ENCODE measurements around the gene CPT1B. TPM values are rescaled to one million over a fixed set of nuclear protein-coding genes. Genes with fewer than 3 reads are reported as not detected.

Gene CPT1B
- total RNA-seq, 1 donor from 2014 or later, result 12.7 TPM

Other genes with a start within 250 kb of the CPT1B start
- gene PPP6R2, start 235.1 kb downstream of the CPT1B start, total RNA-seq, result 54.0 TPM
- 69.4 TPM for gene SBF1, start 103.4 kb downstream of the CPT1B start, total RNA-seq
- 2.6 TPM for gene ADM2, start 96.9 kb downstream of the CPT1B start, total RNA-seq
- not detected for gene MIOX, start 91.6 kb downstream of the CPT1B start, total RNA-seq
- 65.8 TPM for gene LMF2, start 70.7 kb downstream of the CPT1B start, total RNA-seq
- gene NCAPH2, start 70.2 kb downstream of the CPT1B start, total RNA-seq, result 51.8 TPM
- gene SCO2, start 52.8 kb downstream of the CPT1B start, total RNA-seq, result 3.1 TPM
- 122 TPM for gene TYMP, start 48.4 kb downstream of the CPT1B start, total RNA-seq
- 0.69 TPM for gene KLHDC7B, start 32.5 kb downstream of the CPT1B start, total RNA-seq
- gene SYCE3, start 15.5 kb downstream of the CPT1B start, total RNA-seq, result not detected
- gene CHKB, start 4.4 kb upstream of the CPT1B start, total RNA-seq, result 66.7 TPM
- 2.6 TPM for gene MAPK8IP2, start 22.4 kb upstream of the CPT1B start, total RNA-seq
- 46.4 TPM for gene ARSA, start 49.7 kb upstream of the CPT1B start, total RNA-seq
- 59.9 TPM for gene SHANK3, start 94.4 kb upstream of the CPT1B start, total RNA-seq
- 4.5 TPM for gene ACR, start 159.8 kb upstream of the CPT1B start, total RNA-seq
- gene RABL2B, start 205.2 kb upstream of the CPT1B start, total RNA-seq, result 27.0 TPM